Astrocyte of the spinal cord (primary cell): ENCODE data around the gene ALS2.

Experiments
- DNase-seq: peaks from one replicate; pipeline ENCODE4 v3.0.0; 2011; ENCODE audit warnings: low read depth, low spot score
- H3K4me3 ChIP-seq: 2 replicates; pipeline ENCODE4 v1.5.1; 2011; ENCODE audit warnings: low read depth, mild to moderate bottlenecking, low read length, moderate library complexity
- CTCF ChIP-seq: IDR thresholded peaks from 2 replicates; pipeline ENCODE4 v1.5.1; 2012; ENCODE audit warnings: low read depth, mild to moderate bottlenecking, low read length, inconsistent platforms
- in situ Hi-C: cut with HindIII; loops from 2 replicates; pipeline ENCODE4 v1.10.0; 2017; ENCODE audit warnings: low sequenced_read_pairs

The ALS2 gene

GRCh38 chr2:201785135-201785534 lies 4.4 kb upstream of the ALS2 start:
- no peak for TF ChIP-seq CTCF
- DNase-seq = no peak
- no peak overlapping the region for H3K4me3 ChIP-seq
- in situ Hi-C loops = no loop called here

- in situ Hi-C loops = no loop called here
- no peak overlapping the region for H3K4me3 ChIP-seq
- TF ChIP-seq CTCF = no peak
- no peak for DNase-seq
Measured at GRCh38 chr2:201784563-201784962, 3.8 kb upstream of the ALS2 start.

GRCh38 chr2:201781557-201782051 lies 871 bp upstream of the ALS2 start:
- TF ChIP-seq CTCF = no peak
- DNase-seq = no peak
- H3K4me3 ChIP-seq = peak overlapping the region; percentile 96
- in situ Hi-C loops = no loop called here

- peak overlapping the region; percentile 96 for H3K4me3 ChIP-seq
- DNase-seq = peak; percentile 31
- in situ Hi-C loops = no loop called here
- TF ChIP-seq CTCF = no peak
Measured at GRCh38 chr2:201779901-201780673, 646 bp downstream of the ALS2 start.

- no peak overlapping the region for H3K4me3 ChIP-seq
- TF ChIP-seq CTCF = no peak
- no peak for DNase-seq
- in situ Hi-C loops = no loop called here
Measured at GRCh38 chr2:201777869-201778268, 2.9 kb downstream of the ALS2 start.

GRCh38 chr2:201777043-201777442 lies 3.7 kb downstream of the ALS2 start:
- TF ChIP-seq CTCF = no peak
- H3K4me3 ChIP-seq = no peak overlapping the region
- DNase-seq = no peak
- in situ Hi-C loops = no loop called here
